Fibroblast of lung (primary cell): Measurements from ENCODE around the gene EIF4A3.
"Not testable (repeated sequence)": the region's sequence is repeated elsewhere in the genome, so short reads cannot be mapped to it uniquely, and the experiment has no call there.

ENCODE experiments used
- CTCF ChIP-seq, 2 donors: IDR thresholded peaks in 1 of 2; conservative IDR thresholded peaks in 1 of 2; 1 replicate in 1 of 2; 2 replicates in 1 of 2; pipeline ENCODE4 v1.5.1; 2011 to 2012; ENCODE audit warnings: low read length in 2 of 2, control low read depth in 1 of 2, inconsistent platforms in 1 of 2, low read depth in 1 of 2, mild to moderate bottlenecking in 1 of 2
- EZH2 ChIP-seq: IDR thresholded peaks from 2 replicates; pipeline ENCODE4 v1.5.1; 2012; ENCODE audit warnings: low read length, control low read depth, mild to moderate bottlenecking; ENCODE audit errors: missing control alignments

DNA sequence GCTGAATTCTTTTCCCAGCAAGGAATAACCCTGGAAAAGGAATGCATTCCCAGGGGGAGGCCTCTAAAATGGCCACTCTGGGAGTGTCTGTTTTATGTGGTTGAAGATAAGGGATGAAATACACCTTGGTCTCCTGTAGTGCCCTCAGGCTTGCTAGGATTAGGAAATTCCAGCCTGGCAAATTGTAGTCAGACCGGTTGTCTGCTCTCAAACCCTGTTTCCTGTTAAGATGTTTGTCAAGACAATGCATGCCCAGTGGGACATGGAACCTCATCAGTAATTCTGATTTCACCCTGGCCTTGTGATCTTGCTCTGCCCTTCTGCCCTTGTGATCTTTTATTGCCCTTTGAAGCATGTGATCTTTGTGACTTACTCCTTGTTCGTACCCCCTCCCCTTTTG lies 8.7 kb upstream of the EIF4A3 start:
- not testable (repeated sequence) for TF ChIP-seq CTCF (conservative IDR thresholded peaks at IDR 0.05 in 1 of 2, IDR thresholded peaks at IDR 0.05 in 1 of 2; ENCODE audit: low read depth in 1 of 2, low read length in 2 of 2); EZH2
